Measurements from ENCODE around the gene FXR2.

FXR2 gene

GRCh38 chr17:7620835-7621234 lies 6.1 kb upstream of the FXR2 start:
- TF ChIP-seq TAF1 (IDR thresholded peaks at IDR 0.05; ENCODE audit: borderline replicate concordance, insufficient read depth, low read length) (no peak), SIN3A (IDR thresholded peaks at IDR 0.05; ENCODE audit: borderline replicate concordance, insufficient read depth, low read length) (no peak), FOXP2 (optimal IDR thresholded peaks at IDR 0.05; ENCODE audit: borderline replicate concordance, extremely low read depth, extremely low read length, insufficient read depth) (no peak), POLR2AphosphoS5 (IDR thresholded peaks at IDR 0.05; ENCODE audit: low read depth, low read length) (no peak)
- TF ChIP-seq, protein P1, sequence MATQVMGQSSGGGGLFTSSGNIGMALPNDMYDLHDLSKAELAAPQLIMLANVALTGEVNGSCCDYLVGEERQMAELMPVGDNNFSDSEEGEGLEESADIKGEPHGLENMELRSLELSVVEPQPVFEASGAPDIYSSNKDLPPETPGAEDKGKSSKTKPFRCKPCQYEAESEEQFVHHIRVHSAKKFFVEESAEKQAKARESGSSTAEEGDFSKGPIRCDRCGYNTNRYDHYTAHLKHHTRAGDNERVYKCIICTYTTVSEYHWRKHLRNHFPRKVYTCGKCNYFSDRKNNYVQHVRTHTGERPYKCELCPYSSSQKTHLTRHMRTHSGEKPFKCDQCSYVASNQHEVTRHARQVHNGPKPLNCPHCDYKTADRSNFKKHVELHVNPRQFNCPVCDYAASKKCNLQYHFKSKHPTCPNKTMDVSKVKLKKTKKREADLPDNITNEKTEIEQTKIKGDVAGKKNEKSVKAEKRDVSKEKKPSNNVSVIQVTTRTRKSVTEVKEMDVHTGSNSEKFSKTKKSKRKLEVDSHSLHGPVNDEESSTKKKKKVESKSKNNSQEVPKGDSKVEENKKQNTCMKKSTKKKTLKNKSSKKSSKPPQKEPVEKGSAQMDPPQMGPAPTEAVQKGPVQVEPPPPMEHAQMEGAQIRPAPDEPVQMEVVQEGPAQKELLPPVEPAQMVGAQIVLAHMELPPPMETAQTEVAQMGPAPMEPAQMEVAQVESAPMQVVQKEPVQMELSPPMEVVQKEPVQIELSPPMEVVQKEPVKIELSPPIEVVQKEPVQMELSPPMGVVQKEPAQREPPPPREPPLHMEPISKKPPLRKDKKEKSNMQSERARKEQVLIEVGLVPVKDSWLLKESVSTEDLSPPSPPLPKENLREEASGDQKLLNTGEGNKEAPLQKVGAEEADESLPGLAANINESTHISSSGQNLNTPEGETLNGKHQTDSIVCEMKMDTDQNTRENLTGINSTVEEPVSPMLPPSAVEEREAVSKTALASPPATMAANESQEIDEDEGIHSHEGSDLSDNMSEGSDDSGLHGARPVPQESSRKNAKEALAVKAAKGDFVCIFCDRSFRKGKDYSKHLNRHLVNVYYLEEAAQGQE (IDR thresholded peaks at IDR 0.05; ENCODE audit: insufficient read depth in 1 of 2, low read depth in 2 of 2, low read length in 2 of 2), result no peak

GRCh38 chr17:7618608-7619007 lies 3.9 kb upstream of the FXR2 start:
- no peak for TF ChIP-seq TAF1 (IDR thresholded peaks at IDR 0.05; ENCODE audit: borderline replicate concordance, insufficient read depth, low read length)
- no peak for TF ChIP-seq POLR2AphosphoS5 (IDR thresholded peaks at IDR 0.05; ENCODE audit: low read depth, low read length)
- TF ChIP-seq, protein P1 (IDR thresholded peaks at IDR 0.05; ENCODE audit: insufficient read depth in 1 of 2, low read depth in 2 of 2, low read length in 2 of 2), result no peak
- no peak for TF ChIP-seq FOXP2 (optimal IDR thresholded peaks at IDR 0.05; ENCODE audit: borderline replicate concordance, extremely low read depth, extremely low read length, insufficient read depth)
- no peak for TF ChIP-seq SIN3A (IDR thresholded peaks at IDR 0.05; ENCODE audit: borderline replicate concordance, insufficient read depth, low read length)

DNA sequence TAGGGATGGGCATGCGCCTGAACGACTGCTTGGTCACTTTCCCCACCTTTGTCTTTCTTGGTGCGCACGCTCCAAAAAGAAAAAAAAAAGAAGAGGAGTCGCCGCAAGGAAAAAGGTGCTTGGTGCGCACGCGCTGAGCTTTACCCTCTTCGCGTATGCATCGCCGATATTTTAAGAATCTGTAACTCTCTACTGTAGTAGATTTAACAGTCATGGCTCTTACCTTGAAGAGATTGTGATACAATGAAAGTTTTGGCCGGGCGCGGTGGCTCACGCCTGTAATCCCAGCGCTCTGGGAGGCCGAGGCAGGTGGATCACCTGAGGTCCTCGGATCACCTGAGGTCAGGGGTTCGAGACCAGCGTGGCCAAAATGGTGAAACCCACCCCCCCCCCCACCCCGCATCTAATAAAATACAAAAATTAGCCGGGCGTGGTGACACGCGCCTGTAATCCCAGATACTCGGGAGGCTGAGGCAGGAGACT lies 609 bp upstream of the FXR2 start:
- peak; percentile 21 for TF ChIP-seq FOXP2 (optimal IDR thresholded peaks at IDR 0.05; ENCODE audit: borderline replicate concordance, extremely low read depth, extremely low read length, insufficient read depth)
- TF ChIP-seq POLR2AphosphoS5 (IDR thresholded peaks at IDR 0.05; ENCODE audit: low read depth, low read length), result no peak; the same call in 1 of the 2 replicates

DNA sequence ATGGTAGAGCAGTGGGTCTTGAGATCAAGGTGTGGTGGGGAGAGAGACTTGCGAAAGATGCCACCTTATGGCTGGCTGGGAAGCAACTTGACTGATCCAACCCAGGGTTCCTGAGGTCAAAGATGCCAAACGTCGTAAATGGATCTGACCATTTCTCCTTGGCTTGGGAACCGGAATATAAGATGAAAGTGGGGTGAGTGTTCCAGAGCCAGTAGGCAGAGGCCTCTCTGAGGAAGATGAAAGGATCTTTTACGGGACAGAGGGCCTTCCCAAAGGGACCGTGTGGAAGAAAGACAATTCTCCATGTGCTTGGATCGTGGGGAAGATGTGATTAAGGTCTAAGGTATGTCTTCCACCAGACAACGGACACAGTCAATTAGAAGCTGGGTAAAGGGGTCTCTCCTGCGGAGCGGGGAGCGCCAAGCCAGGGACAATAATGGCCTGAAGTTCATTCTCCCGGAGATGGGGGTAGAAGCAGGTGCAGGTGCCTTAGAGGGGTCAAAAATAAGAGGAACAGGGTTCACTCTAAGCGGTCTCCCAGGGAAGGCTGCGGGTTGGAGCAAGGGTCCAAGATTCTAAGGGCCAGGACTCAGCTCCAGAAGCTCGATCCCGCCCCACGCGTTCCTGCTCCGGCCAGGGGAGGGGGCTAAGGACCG lies 800 bp downstream of the FXR2 start:
- TF ChIP-seq POLR2AphosphoS5 (IDR thresholded peaks at IDR 0.05; ENCODE audit: low read depth, low read length) (no peak), FOXP2 (optimal IDR thresholded peaks at IDR 0.05; ENCODE audit: borderline replicate concordance, extremely low read depth, extremely low read length, insufficient read depth) (no peak), SIN3A (IDR thresholded peaks at IDR 0.05; ENCODE audit: borderline replicate concordance, insufficient read depth, low read length) (no peak; the same call in 1 of the 2 replicates), TAF1 (IDR thresholded peaks at IDR 0.05; ENCODE audit: borderline replicate concordance, insufficient read depth, low read length) (no peak)
- TF ChIP-seq, protein P1 (IDR thresholded peaks at IDR 0.05; ENCODE audit: insufficient read depth in 1 of 2, low read depth in 2 of 2, low read length in 2 of 2), result no peak

GRCh38 chr17:7612294-7612640 lies 2.4 kb downstream of the FXR2 start:
- TF ChIP-seq, protein P1 (IDR thresholded peaks at IDR 0.05; ENCODE audit: insufficient read depth in 1 of 2, low read depth in 2 of 2, low read length in 2 of 2), result no peak
- no peak for TF ChIP-seq SIN3A (IDR thresholded peaks at IDR 0.05; ENCODE audit: borderline replicate concordance, insufficient read depth, low read length)
- TF ChIP-seq POLR2AphosphoS5 (IDR thresholded peaks at IDR 0.05; ENCODE audit: low read depth, low read length), result no peak
- no peak for TF ChIP-seq TAF1 (IDR thresholded peaks at IDR 0.05; ENCODE audit: borderline replicate concordance, insufficient read depth, low read length)
- no peak for TF ChIP-seq FOXP2 (optimal IDR thresholded peaks at IDR 0.05; ENCODE audit: borderline replicate concordance, extremely low read depth, extremely low read length, insufficient read depth)
